Caco-2 (cell line): Measurements from ENCODE around the gene MBD5. TPM values are rescaled to one million over a fixed set of nuclear protein-coding genes. Genes with fewer than 3 reads are reported as not detected.

Experiments
- BruUV-seq: library from RNA; stranded (reverse); fragments of 400-500 nt; replicated peaks from 2 replicates; lab custom pipeline; 2021; lab: Mats Ljungman, UMichigan
- CTCF ChIA-PET: fragments of 300-600 bp; sonication (Branson Sonifier 250); formaldehyde crosslinking; loops from one replicate; lab custom pipeline; 2022; ENCODE audit warnings: antibody characterized with exemption; lab: Charles Lee
- POLR2A ChIA-PET: fragments of 300-600 bp; sonication (Branson Sonifier 250); formaldehyde crosslinking; loops from one replicate; lab custom pipeline; 2022; ENCODE audit warnings: antibody characterized with exemption; lab: Charles Lee
- DNase-seq, 2 experiments: peaks; one replicate each; pipeline versions ENCODE4 v3.0.0 to v3.0.0-alpha.2; 2020 to 2022
- H3K27me3 ChIP-seq: replicated peaks from 2 replicates; pipeline ENCODE4 v1.6.0; 2011; ENCODE audit warnings: low read length; ENCODE audit not compliant: control insufficient read depth, insufficient read depth
- H3K36me3 ChIP-seq: 2 replicates; pipeline ENCODE4 v1.5.1; 2011; ENCODE audit warnings: low read length; ENCODE audit not compliant: control insufficient read depth, insufficient read depth
- H3K4me1 ChIP-seq: fragments of 250-450 bp; sonication (Bioruptor Pico); 2 replicates; pipeline ENCODE4 v1.5.1; 2020; ENCODE audit warnings: mild to moderate bottlenecking
- H3K4me3 ChIP-seq: 2 replicates; pipeline ENCODE4 v1.5.1; 2011; ENCODE audit warnings: low read depth, mild to moderate bottlenecking, control low read depth, low read length
- H3K9me3 ChIP-seq: fragments of 250-450 bp; sonication (Bioruptor Pico); 2 replicates; pipeline ENCODE4 v1.5.1; 2020; ENCODE audit warnings: mild to moderate bottlenecking, moderate library complexity
- H3K27ac Mint-ChIP-seq: one replicate; pipeline ENCODE4 v1.8.0; 2022; ENCODE audit warnings: mixed read lengths; ENCODE audit not compliant: unreplicated experiment
- H3K27me3 Mint-ChIP-seq: one replicate; pipeline ENCODE4 v1.8.0; 2022; ENCODE audit warnings: mixed read lengths; ENCODE audit not compliant: insufficient read depth, unreplicated experiment
- H3K36me3 Mint-ChIP-seq: one replicate; pipeline ENCODE4 v1.8.0; 2022; ENCODE audit warnings: mild to moderate bottlenecking, mixed read lengths; ENCODE audit not compliant: insufficient read depth, unreplicated experiment
- H3K4me1 Mint-ChIP-seq: one replicate; pipeline ENCODE4 v1.8.0; 2022; ENCODE audit warnings: low read depth, mixed read lengths; ENCODE audit not compliant: unreplicated experiment
- H3K4me3 Mint-ChIP-seq: one replicate; pipeline ENCODE4 v1.8.0; 2022; ENCODE audit warnings: mild to moderate bottlenecking, moderate library complexity, mixed read lengths; ENCODE audit not compliant: unreplicated experiment
- H3K9me3 Mint-ChIP-seq: one replicate; pipeline ENCODE4 v1.8.0; 2022; ENCODE audit warnings: mixed read lengths; ENCODE audit not compliant: unreplicated experiment
- CTCF ChIP-seq, 2 experiments: fragments of 200-600 bp in 1 of 2; IDR thresholded peaks; 1 replicate in 1 of 2; 2 replicates in 1 of 2; pipeline versions ENCODE4 v1.5.1 to v1.8.0; 2011 to 2022; ENCODE audit warnings: antibody characterized with exemption in 1 of 2, control low read depth in 1 of 2, inconsistent platforms in 1 of 2, low read depth in 1 of 2, low read length in 1 of 2, mild to moderate bottlenecking in 1 of 2, moderate library complexity in 1 of 2; ENCODE audit not compliant: insufficient read depth in 1 of 2, severe bottlenecking in 1 of 2, unreplicated experiment in 1 of 2
- intact Hi-C: fragments of 100-400 bp; cut with micrococcal nuclease; formaldehyde crosslinking; loops from one replicate; pipeline ENCODE4 v1.10.0; 2022; ENCODE audit not compliant: unreplicated experiment
- total RNA-seq: library from RNA; stranded (reverse); gene quantifications from 2 replicates; pipeline ENCODE4 v1.2.3, GENCODE V29; 2022

Gene MBD5
- total RNA-seq, 1 experiment from 2014 or later: 23.7 TPM

GRCh38 chr2:148282201-148282600 lies 261.3 kb downstream of the MBD5 start:
- POLR2A ChIA-PET: no interaction called here
- no TSS peak for BruUV-seq
- no peaks in the 10 kb centered on the region for H3K9me3 ChIP-seq
- no peak overlapping the region for H3K4me3 ChIP-seq
- peaks cover 19% of the 10 kb centered on the region for H3K4me1 Mint-ChIP-seq
- intact Hi-C loops: no loop called here
- H3K27me3 ChIP-seq: no peaks in the 10 kb centered on the region
- H3K4me3 Mint-ChIP-seq: no peak overlapping the region
- no peak for DNase-seq
- no peaks in the 10 kb centered on the region for H3K36me3 ChIP-seq
- no peak for TF ChIP-seq CTCF (IDR thresholded peaks at IDR 0.05; ENCODE audit: insufficient read depth in 1 of 2, low read depth in 1 of 2, low read length in 1 of 2, severe bottlenecking in 1 of 2, unreplicated experiment in 1 of 2)
- CTCF ChIA-PET: no interaction called here
- H3K27me3 Mint-ChIP-seq: no peaks in the 10 kb centered on the region
- no peaks in the 10 kb centered on the region for H3K36me3 Mint-ChIP-seq
- no peaks in the 10 kb centered on the region for H3K9me3 Mint-ChIP-seq
- H3K4me1 ChIP-seq: 0 out of 2 replicates have a peak, but pooled peaks cover 6% of the 10 kb centered on the region
- no peak overlapping the region for H3K27ac Mint-ChIP-seq

DNA sequence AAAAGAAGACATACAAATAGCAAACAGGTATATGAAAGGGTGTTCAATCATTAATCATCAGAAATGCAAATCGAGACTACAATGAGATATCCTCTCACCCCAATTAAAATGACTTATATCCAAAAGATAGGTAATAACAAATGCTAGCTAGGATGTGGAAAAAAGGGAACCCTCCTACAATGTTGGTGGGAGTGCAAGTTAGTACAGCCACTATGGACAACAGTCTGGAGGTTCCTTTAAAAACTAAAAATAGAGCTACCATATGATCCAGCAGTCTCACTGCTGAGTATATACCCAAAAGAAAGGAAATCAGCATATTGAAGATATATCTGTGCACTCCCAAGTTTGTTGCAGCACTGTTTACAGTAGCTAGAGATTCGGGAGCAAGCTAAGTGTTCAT lies 271.5 kb downstream of the MBD5 start:
- no TSS peak for BruUV-seq
- Histone ChIP-seq H3K36me3 (no peaks in the 10 kb centered on the region), H3K27me3 (no peaks in the 10 kb centered on the region), H3K4me3 (no peak overlapping the region), H3K4me1 (no peaks in the 10 kb centered on the region), H3K9me3 (no peaks in the 10 kb centered on the region)
- intact Hi-C loops: no loop called here
- no peak for DNase-seq
- no peak for TF ChIP-seq CTCF (IDR thresholded peaks at IDR 0.05; ENCODE audit: insufficient read depth in 1 of 2, low read depth in 1 of 2, low read length in 1 of 2, severe bottlenecking in 1 of 2, unreplicated experiment in 1 of 2)
- Mint-ChIP-seq H3K36me3 (no peaks in the 10 kb centered on the region), H3K27me3 (no peaks in the 10 kb centered on the region), H3K27ac (no peak overlapping the region), H3K4me1 (no peaks in the 10 kb centered on the region), H3K9me3 (no peaks in the 10 kb centered on the region), H3K4me3 (no peak overlapping the region)
- ChIA-PET POLR2A (no interaction called here), CTCF (interaction anchor here (0.8 kb wide), 1 partner anchor 217 kb away, joined by 4 read pairs; no protein-coding TSS in a partner anchor)

GRCh38 chr2:148298196-148298595 lies 277.3 kb downstream of the MBD5 start:
- no TSS peak for BruUV-seq
- no peak overlapping the region for H3K4me3 ChIP-seq
- no peaks in the 10 kb centered on the region for H3K4me1 Mint-ChIP-seq
- H3K9me3 Mint-ChIP-seq: no peaks in the 10 kb centered on the region
- no peak for TF ChIP-seq CTCF (IDR thresholded peaks at IDR 0.05; ENCODE audit: insufficient read depth in 1 of 2, low read depth in 1 of 2, low read length in 1 of 2, severe bottlenecking in 1 of 2, unreplicated experiment in 1 of 2)
- H3K27me3 ChIP-seq: no peaks in the 10 kb centered on the region
- no peaks in the 10 kb centered on the region for H3K27me3 Mint-ChIP-seq
- no peak overlapping the region for H3K27ac Mint-ChIP-seq
- H3K36me3 Mint-ChIP-seq: no peaks in the 10 kb centered on the region
- no peaks in the 10 kb centered on the region for H3K4me1 ChIP-seq
- POLR2A ChIA-PET: no interaction called here
- H3K4me3 Mint-ChIP-seq: no peak overlapping the region
- intact Hi-C loops: no loop called here
- H3K9me3 ChIP-seq: no peaks in the 10 kb centered on the region
- CTCF ChIA-PET: no interaction called here
- H3K36me3 ChIP-seq: no peaks in the 10 kb centered on the region
- DNase-seq: no peak
